SK-N-MC (cell line): ENCODE data around the gene USP50.
"Not testable (repeated sequence)": the region's sequence is repeated elsewhere in the genome, so short reads cannot be mapped to it uniquely, and the experiment has no call there.

Experiments
- DNase-seq: peaks from one replicate; pipeline ENCODE4 v3.0.0-alpha.2; 2011; ENCODE audit warnings: low read depth, low spot score
- H3K27ac ChIP-seq: fragments of 200-600 bp; sonication (generic); 2 replicates; pipeline ENCODE4 v1.5.1; 2016; ENCODE audit warnings: mixed run types
- H3K36me3 ChIP-seq: fragments of 200-600 bp; sonication (generic); 2 replicates; pipeline ENCODE4 v1.6.1; 2017; ENCODE audit warnings: antibody characterized with exemption, low read length, mixed read lengths; ENCODE audit not compliant: insufficient read depth
- H3K4me3 ChIP-seq: fragments of 200-600 bp; sonication (generic); 2 replicates; pipeline ENCODE4 v1.5.1; 2016
- H3K9ac ChIP-seq: fragments of 200-600 bp; sonication (generic); 2 replicates; pipeline ENCODE4 v1.8.0; 2017; ENCODE audit warnings: mixed run types, mixed read lengths; ENCODE audit not compliant: insufficient read length
- H3K9me3 ChIP-seq: fragments of 200-600 bp; sonication (generic); 2 replicates; pipeline ENCODE4 v1.6.1; 2017; ENCODE audit warnings: low read depth, mild to moderate bottlenecking, antibody characterized with exemption, low read length, moderate library complexity, mixed read lengths
- EZH2 ChIP-seq: fragments of 200-600 bp; sonication (generic); IDR thresholded peaks from one replicate; pipeline ENCODE4 v1.6.1; 2017; ENCODE audit warnings: antibody characterized with exemption
- FOXP2 ChIP-seq: optimal IDR thresholded peaks from 2 replicates; pipeline ENCODE3; 2011; ENCODE audit warnings: mild to moderate bottlenecking, moderate library complexity; ENCODE audit not compliant: insufficient read depth; ENCODE audit errors: extremely low read length, control extremely low read depth
- POLR2AphosphoS5 ChIP-seq: IDR thresholded peaks from 2 replicates; pipeline ENCODE4 v1.6.1; 2012; ENCODE audit warnings: mild to moderate bottlenecking, low read depth, low read length, borderline replicate concordance

USP50 gene

GRCh38 chr15:50523851-50524251 lies 22.6 kb downstream of the USP50 start:
- H3K27ac ChIP-seq = no peak overlapping the region
- no peaks in the 10 kb centered on the region for H3K9me3 ChIP-seq
- TF ChIP-seq EZH2 (no peak), POLR2AphosphoS5 (no peak), FOXP2 (no peak)
- DNase-seq = no peak
- no peak overlapping the region for H3K4me3 ChIP-seq
- no peak overlapping the region for H3K9ac ChIP-seq
- H3K36me3 ChIP-seq = no peaks in the 10 kb centered on the region

GRCh38 chr15:50519740-50520425 lies 26.6 kb downstream of the USP50 start:
- no peak overlapping the region for H3K4me3 ChIP-seq
- TF ChIP-seq FOXP2 (no peak), POLR2AphosphoS5 (no peak), EZH2 (no peak)
- H3K9ac ChIP-seq = no peak overlapping the region
- H3K27ac ChIP-seq = no peak overlapping the region
- no peak for DNase-seq
- no peaks in the 10 kb centered on the region for H3K9me3 ChIP-seq
- no peaks in the 10 kb centered on the region for H3K36me3 ChIP-seq

GRCh38 chr15:50513001-50513400 lies 33.5 kb downstream of the USP50 start:
- Histone ChIP-seq H3K27ac (no peak overlapping the region), H3K4me3 (no peak overlapping the region), H3K9me3 (no peaks in the 10 kb centered on the region), H3K9ac (no peak overlapping the region), H3K36me3 (no peaks in the 10 kb centered on the region)
- TF ChIP-seq EZH2 (no peak), FOXP2 (no peak), POLR2AphosphoS5 (no peak)
- DNase-seq = no peak

DNA sequence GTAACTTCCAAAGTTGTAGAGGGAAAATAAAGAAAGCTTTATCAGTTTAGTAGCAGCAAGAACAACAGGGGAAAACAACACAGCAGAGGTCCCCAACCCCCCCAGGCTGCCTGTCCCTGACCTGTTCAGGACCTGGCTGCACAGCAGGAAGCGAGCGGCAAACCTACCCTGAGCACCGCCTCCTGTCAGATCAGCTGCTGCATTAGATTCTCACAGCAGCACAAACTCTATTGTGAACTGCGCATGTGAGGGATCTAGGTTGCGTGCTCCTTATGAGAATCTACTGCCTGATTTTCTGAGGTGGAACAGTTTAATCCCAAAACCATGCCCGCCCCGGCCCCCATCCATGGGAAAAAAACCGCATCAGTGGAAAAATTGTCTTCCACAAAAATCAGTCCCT lies 40.3 kb downstream of the USP50 start:
- TF ChIP-seq EZH2 (no peak), POLR2AphosphoS5 (no peak), FOXP2 (no peak)
- Histone ChIP-seq H3K27ac (no peak overlapping the region), H3K9me3 (no peaks in the 10 kb centered on the region), H3K36me3 (peaks cover 8% of the 10 kb centered on the region), H3K9ac (no peak overlapping the region), H3K4me3 (no peak overlapping the region)
- DNase-seq = no peak

DNA sequence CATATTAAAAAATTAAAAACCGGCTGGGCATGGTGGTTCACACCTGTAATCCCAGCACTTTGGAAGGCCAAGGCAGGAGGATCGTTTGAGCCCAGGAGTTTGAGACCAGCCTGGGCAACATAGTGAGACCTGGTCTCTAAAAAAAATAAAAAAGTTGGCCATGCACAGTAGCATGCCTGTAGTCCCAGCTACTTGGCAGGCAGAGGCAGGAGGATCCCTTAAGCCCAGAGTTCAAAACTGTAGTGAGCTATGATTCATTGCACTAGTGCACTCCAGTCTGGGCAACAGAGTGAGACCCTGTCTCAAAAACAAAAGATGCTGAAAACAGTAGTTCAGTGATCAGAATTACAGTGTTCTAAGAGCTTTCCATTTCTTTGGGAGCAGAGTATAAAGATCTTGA lies 40.8 kb downstream of the USP50 start:
- DNase-seq, H3K36me3 ChIP-seq, H3K4me3 ChIP-seq, H3K9me3 ChIP-seq, H3K27ac ChIP-seq, H3K9ac ChIP-seq: not testable (repeated sequence)

GRCh38 chr15:50503144-50503543 lies 43.3 kb downstream of the USP50 start:
- Histone ChIP-seq H3K27ac (no peak overlapping the region), H3K4me3 (no peak overlapping the region), H3K36me3 (peaks cover 21% of the 10 kb centered on the region), H3K9me3 (no peaks in the 10 kb centered on the region), H3K9ac (no peak overlapping the region)
- no peak for DNase-seq
- TF ChIP-seq POLR2AphosphoS5 (no peak), FOXP2 (no peak), EZH2 (no peak)

DNA sequence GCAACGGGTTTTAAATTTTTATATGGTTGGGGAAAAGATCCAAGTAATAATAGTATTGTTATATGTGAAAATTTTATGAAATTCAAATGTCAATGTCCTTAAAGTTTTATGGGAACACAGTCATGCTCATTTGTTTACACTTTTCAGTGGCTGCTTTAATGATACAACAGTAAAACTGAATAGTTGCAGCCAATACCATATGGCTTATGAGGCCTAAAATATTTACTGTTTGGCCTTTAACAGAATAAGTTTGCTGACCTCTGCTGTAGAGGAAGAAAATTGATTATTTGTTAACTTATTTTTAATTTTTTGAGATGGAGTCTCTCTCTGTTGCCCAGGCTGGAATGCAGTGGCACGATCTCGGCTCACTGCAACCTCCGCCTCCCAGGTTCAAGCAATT lies 44.7 kb downstream of the USP50 start:
- H3K9me3 ChIP-seq = no peaks in the 10 kb centered on the region
- H3K9ac ChIP-seq = no peak overlapping the region
- no peak overlapping the region for H3K4me3 ChIP-seq
- no peak for TF ChIP-seq EZH2
- TF ChIP-seq FOXP2 = no peak
- TF ChIP-seq POLR2AphosphoS5 = no peak
- no peak overlapping the region for H3K27ac ChIP-seq
- peaks cover 32% of the 10 kb centered on the region for H3K36me3 ChIP-seq
- DNase-seq = no peak

- Histone ChIP-seq H3K27ac (peak overlapping the region; percentile 85), H3K36me3 (peaks cover 44% of the 10 kb centered on the region), H3K4me3 (peak overlapping the region; percentile 41; the same call in 1 of the 2 replicates), H3K9me3 (no peaks in the 10 kb centered on the region), H3K9ac (peak overlapping the region; percentile 4)
- DNase-seq = peak; percentile 76
- peak; percentile 26; the same call in 1 of the 2 replicates for TF ChIP-seq POLR2AphosphoS5
- no peak for TF ChIP-seq FOXP2
- no peak for TF ChIP-seq EZH2
Measured at GRCh38 chr15:50500352-50500751, 46.1 kb downstream of the USP50 start.

GRCh38 chr15:50496692-50497091 lies 49.8 kb downstream of the USP50 start:
- H3K36me3 ChIP-seq = peaks cover 68% of the 10 kb centered on the region
- TF ChIP-seq POLR2AphosphoS5 (no peak), FOXP2 (no peak), EZH2 (no peak)
- no peak overlapping the region for H3K4me3 ChIP-seq
- peak overlapping the region; percentile 67 for H3K27ac ChIP-seq
- H3K9ac ChIP-seq = no peak overlapping the region
- no peak for DNase-seq
- no peaks in the 10 kb centered on the region for H3K9me3 ChIP-seq

DNA sequence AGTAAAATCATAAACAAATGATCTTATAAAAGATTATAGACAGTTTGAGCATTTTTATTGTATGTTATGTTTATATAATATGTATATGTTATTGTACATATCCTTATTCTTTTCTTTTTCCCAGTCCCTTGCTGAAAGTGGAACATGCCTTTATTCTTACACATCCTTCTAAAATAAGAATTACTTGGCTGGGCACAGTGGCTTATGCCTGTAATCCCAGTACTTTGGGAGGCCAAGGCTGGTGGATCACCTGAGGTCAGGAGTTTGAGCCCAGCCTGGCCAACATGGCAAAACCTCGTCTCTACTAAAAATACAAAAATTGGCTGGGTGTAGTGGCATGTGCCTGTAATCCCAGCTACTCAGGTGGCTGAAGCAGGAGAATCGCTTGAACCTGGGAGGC lies 51.9 kb downstream of the USP50 start:
- peaks cover 83% of the 10 kb centered on the region for H3K36me3 ChIP-seq
- not testable (repeated sequence) for H3K9ac ChIP-seq, H3K4me3 ChIP-seq, DNase-seq, H3K9me3 ChIP-seq, H3K27ac ChIP-seq
